ENCODE measurements around the gene HS6ST3. TPM values are rescaled to one million over a fixed set of nuclear protein-coding genes. Genes with fewer than 3 reads are reported as not detected.

HS6ST3 gene
- total and polyA plus RNA-seq, 2 donors from 2014 or later, result 0.47 to 1.2 TPM

GRCh38 chr13:96525715-96526114 lies 435.8 kb downstream of the HS6ST3 start:
- TF ChIP-seq, protein P1, sequence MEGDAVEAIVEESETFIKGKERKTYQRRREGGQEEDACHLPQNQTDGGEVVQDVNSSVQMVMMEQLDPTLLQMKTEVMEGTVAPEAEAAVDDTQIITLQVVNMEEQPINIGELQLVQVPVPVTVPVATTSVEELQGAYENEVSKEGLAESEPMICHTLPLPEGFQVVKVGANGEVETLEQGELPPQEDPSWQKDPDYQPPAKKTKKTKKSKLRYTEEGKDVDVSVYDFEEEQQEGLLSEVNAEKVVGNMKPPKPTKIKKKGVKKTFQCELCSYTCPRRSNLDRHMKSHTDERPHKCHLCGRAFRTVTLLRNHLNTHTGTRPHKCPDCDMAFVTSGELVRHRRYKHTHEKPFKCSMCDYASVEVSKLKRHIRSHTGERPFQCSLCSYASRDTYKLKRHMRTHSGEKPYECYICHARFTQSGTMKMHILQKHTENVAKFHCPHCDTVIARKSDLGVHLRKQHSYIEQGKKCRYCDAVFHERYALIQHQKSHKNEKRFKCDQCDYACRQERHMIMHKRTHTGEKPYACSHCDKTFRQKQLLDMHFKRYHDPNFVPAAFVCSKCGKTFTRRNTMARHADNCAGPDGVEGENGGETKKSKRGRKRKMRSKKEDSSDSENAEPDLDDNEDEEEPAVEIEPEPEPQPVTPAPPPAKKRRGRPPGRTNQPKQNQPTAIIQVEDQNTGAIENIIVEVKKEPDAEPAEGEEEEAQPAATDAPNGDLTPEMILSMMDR (IDR thresholded peaks at IDR 0.05; ENCODE audit: borderline replicate concordance, extremely low read depth, insufficient read depth), result no peak
- H3K9ac ChIP-seq (ENCODE audit: low read length in 3 of 3), result no peak overlapping the region
- no peak overlapping the region for H3K4me3 ChIP-seq (ENCODE audit: low read length in 3 of 3)
- no peak for FAIRE-seq
- H3K4me1 ChIP-seq (ENCODE audit: control insufficient read depth in 2 of 3, insufficient read depth in 2 of 3, low read depth in 1 of 3, low read length in 3 of 3), result no peaks in the 10 kb centered on the region
- no peaks in the 10 kb centered on the region for H3K36me3 ChIP-seq (ENCODE audit: control insufficient read depth in 2 of 3, insufficient read depth in 3 of 3, low read length in 3 of 3)
- no peak overlapping the region for H3K27ac ChIP-seq (ENCODE audit: low read depth in 2 of 2, low read length in 2 of 2)
- intact Hi-C loops (cut with DNase I), result no loop called here
- no peaks in the 10 kb centered on the region for H3K27me3 ChIP-seq (ENCODE audit: control insufficient read depth, insufficient read depth, low read length)
- H3K9me3 ChIP-seq (ENCODE audit: control insufficient read depth in 2 of 3, insufficient read depth in 1 of 3, low read length in 3 of 3), result no peaks in the 10 kb centered on the region
- no peak for DNase-seq

DNA sequence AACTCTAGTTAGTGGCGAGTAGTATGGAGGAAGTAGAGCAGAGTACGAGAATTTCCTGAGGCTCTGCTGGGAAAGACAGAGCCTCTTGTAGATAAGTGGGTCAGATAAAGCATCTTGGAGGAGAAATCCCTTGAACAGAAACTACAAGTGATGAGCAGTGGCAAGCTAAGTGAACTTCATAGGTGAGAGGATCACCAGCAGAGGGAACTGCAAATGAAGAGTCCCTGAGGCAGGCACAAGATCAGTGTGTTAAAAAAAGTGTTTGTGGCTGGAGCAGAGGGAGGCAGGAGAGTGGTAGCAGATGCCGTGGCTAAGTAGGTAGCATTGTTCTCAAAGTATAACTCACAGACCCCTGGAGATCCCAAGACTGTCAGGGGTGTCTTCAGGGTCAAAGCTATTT lies 437.6 kb downstream of the HS6ST3 start:
- intact Hi-C loops (cut with DNase I), result no loop called here
- H3K4me3 ChIP-seq (ENCODE audit: low read length in 3 of 3), result no peak overlapping the region
- FAIRE-seq, result no peak

DNA sequence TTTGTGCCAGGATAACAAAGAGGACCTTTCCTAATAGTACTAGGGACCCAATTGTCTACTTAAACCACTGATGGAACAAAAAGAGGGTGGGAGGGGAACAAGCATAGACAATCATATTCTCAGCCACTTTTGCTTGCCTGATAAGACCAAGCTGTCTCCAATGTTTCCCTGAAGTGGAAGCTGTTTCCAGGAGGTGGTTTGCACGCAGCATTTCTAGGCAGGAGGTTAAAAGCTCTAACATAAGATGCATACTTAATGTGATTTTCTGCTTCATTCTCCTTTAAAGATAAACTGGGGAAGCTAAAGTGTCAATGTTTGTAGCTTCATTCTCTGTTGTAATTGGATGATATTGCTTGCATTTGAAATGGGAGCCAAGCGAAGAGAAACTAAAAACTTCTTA lies 442.9 kb downstream of the HS6ST3 start:
- FAIRE-seq (no peak), DNase-seq (no peak)
- no peak overlapping the region for H3K4me3 ChIP-seq (ENCODE audit: low read length in 3 of 3)
- no peaks in the 10 kb centered on the region for H3K36me3 ChIP-seq (ENCODE audit: control insufficient read depth in 2 of 3, insufficient read depth in 3 of 3, low read length in 3 of 3)
- no peaks in the 10 kb centered on the region for H3K27me3 ChIP-seq (ENCODE audit: control insufficient read depth, insufficient read depth, low read length)
- no peaks in the 10 kb centered on the region for H3K4me1 ChIP-seq (ENCODE audit: control insufficient read depth in 2 of 3, insufficient read depth in 2 of 3, low read depth in 1 of 3, low read length in 3 of 3)
- TF ChIP-seq, protein P1 (IDR thresholded peaks at IDR 0.05; ENCODE audit: borderline replicate concordance, extremely low read depth, insufficient read depth), result no peak
- H3K27ac ChIP-seq (ENCODE audit: low read depth in 2 of 2, low read length in 2 of 2), result no peak overlapping the region
- intact Hi-C loops (cut with DNase I), result no loop called here
- no peaks in the 10 kb centered on the region for H3K9me3 ChIP-seq (ENCODE audit: control insufficient read depth in 2 of 3, insufficient read depth in 1 of 3, low read length in 3 of 3)
- H3K9ac ChIP-seq (ENCODE audit: low read length in 3 of 3), result no peak overlapping the region

More for the DNA sequence above, 437.6 kb downstream of the HS6ST3 start:
- no peaks in the 10 kb centered on the region for H3K27me3 ChIP-seq (ENCODE audit: control insufficient read depth, insufficient read depth, low read length)
- H3K9me3 ChIP-seq (ENCODE audit: control insufficient read depth in 2 of 3, insufficient read depth in 1 of 3, low read length in 3 of 3), result no peaks in the 10 kb centered on the region
- TF ChIP-seq, protein P1 (IDR thresholded peaks at IDR 0.05; ENCODE audit: borderline replicate concordance, extremely low read depth, insufficient read depth), result no peak
- H3K36me3 ChIP-seq (ENCODE audit: control insufficient read depth in 2 of 3, insufficient read depth in 3 of 3, low read length in 3 of 3), result no peaks in the 10 kb centered on the region
- no peak overlapping the region for H3K9ac ChIP-seq (ENCODE audit: low read length in 3 of 3)
- no peak overlapping the region for H3K27ac ChIP-seq (ENCODE audit: low read depth in 2 of 2, low read length in 2 of 2)
- no peak for DNase-seq
- no peaks in the 10 kb centered on the region for H3K4me1 ChIP-seq (ENCODE audit: control insufficient read depth in 2 of 3, insufficient read depth in 2 of 3, low read depth in 1 of 3, low read length in 3 of 3)

- Histone ChIP-seq H3K27ac (ENCODE audit: low read depth in 2 of 2, low read length in 2 of 2) (no peak overlapping the region), H3K9me3 (ENCODE audit: control insufficient read depth in 2 of 3, insufficient read depth in 1 of 3, low read length in 3 of 3) (no peaks in the 10 kb centered on the region), H3K4me3 (ENCODE audit: low read length in 3 of 3) (no peak overlapping the region), H3K36me3 (ENCODE audit: control insufficient read depth in 2 of 3, insufficient read depth in 3 of 3, low read length in 3 of 3) (no peaks in the 10 kb centered on the region), H3K27me3 (ENCODE audit: control insufficient read depth, insufficient read depth, low read length) (no peaks in the 10 kb centered on the region), H3K9ac (ENCODE audit: low read length in 3 of 3) (no peak overlapping the region), H3K4me1 (ENCODE audit: control insufficient read depth in 2 of 3, insufficient read depth in 2 of 3, low read depth in 1 of 3, low read length in 3 of 3) (no peaks in the 10 kb centered on the region)
- no peak for FAIRE-seq
- no peak for DNase-seq
- intact Hi-C loops (cut with DNase I), result no loop called here
- TF ChIP-seq, protein P1 (IDR thresholded peaks at IDR 0.05; ENCODE audit: borderline replicate concordance, extremely low read depth, insufficient read depth), result no peak
Measured at GRCh38 chr13:96533408-96533807, 443.5 kb downstream of the HS6ST3 start.
